ENCODE data around the gene OAF. TPM values are rescaled to one million over a fixed set of nuclear protein-coding genes. Genes with fewer than 3 reads are reported as not detected.

Gene OAF
- 49.9 and 52.1 TPM in 2 replicates for total RNA-seq

GRCh38 chr11:120210626-120211521 lies at the start of gene OAF:
Gene OAF, plus strand, starts transcription at chr11:120211032. Its CDS starts 248 bp downstream, at chr11:120211280.

GRCh38 chr11:120239713-120240640 lies 29.1 kb downstream of the OAF start, which contains the start of gene POU2F3:
Gene POU2F3, plus strand, starts transcription at chr11:120240140. Its CDS starts 204 bp downstream, at chr11:120240344.

Other genes starting within 250 kb of the OAF start
- gene TRIM29, start 72.9 kb upstream of the OAF start, total RNA-seq = not detected in 2 replicates
- not detected in 2 replicates for gene POU2F3, start 29.1 kb downstream of the OAF start, total RNA-seq
- 4.2 and 5.2 TPM in 2 replicates for gene TLCD5, start 114.3 kb downstream of the OAF start, total RNA-seq
- 28.2 and 33.6 TPM in 2 replicates for gene ARHGEF12, start 125.4 kb downstream of the OAF start, total RNA-seq

Data from bronchus fibroblast of lung (primary cell).